ENCODE data around the gene PPP1R3D. TPM values are rescaled to one million over a fixed set of nuclear protein-coding genes. Genes with fewer than 3 reads are reported as not detected.

PPP1R3D gene
- polyA plus RNA-seq, 4 donors = 3.2 to 8.3 (median 4.5) TPM

GRCh38 chr20:59938221-59938620, 1.9 kb downstream of the PPP1R3D start:
- Histone ChIP-seq H3K27me3 (ENCODE audit: control insufficient read depth in 3 of 3, insufficient read depth in 3 of 3, low read length in 3 of 3) (no peaks in the 10 kb centered on the region), H3K36me3 (ENCODE audit: control insufficient read depth in 3 of 3, insufficient read depth in 2 of 3, low read depth in 1 of 3, low read length in 3 of 3) (peaks cover 0 to 6% (median 0%) of the 10 kb centered on the region in 3 donors), H3K27ac (ENCODE audit: low read depth in 1 of 3, low read length in 2 of 3) (peak overlapping the region in 1 of 3 donors; percentile 12), H3K4me1 (ENCODE audit: control insufficient read depth in 3 of 3, insufficient read depth in 2 of 3, low read depth in 1 of 3, low read length in 2 of 3) (peaks cover 9 to 16% (median 10%) of the 10 kb centered on the region in 3 donors), H3K9me3 (ENCODE audit: control insufficient read depth in 2 of 2, insufficient read depth in 1 of 2, low read depth in 1 of 2, low read length in 1 of 2) (peaks cover 0 to 5% of the 10 kb centered on the region in 2 donors), H3K4me3 (ENCODE audit: low read depth in 1 of 3, low read length in 3 of 3) (peak overlapping the region in 1 of 3 donors; percentile 83)
- 47 to 68% (median 57%) methylated on average over 4 of the region's 4 CpGs for WGBS, 3 donors
- no peak for DNase-seq
- no peak for FAIRE-seq

GRCh38 chr20:59937150-59937549, 3.0 kb downstream of the PPP1R3D start:
- H3K9me3 ChIP-seq (ENCODE audit: control insufficient read depth in 2 of 2, insufficient read depth in 1 of 2, low read depth in 1 of 2, low read length in 1 of 2) = peaks cover 0 to 5% of the 10 kb centered on the region in 2 donors
- FAIRE-seq (no peak), DNase-seq (no peak)
- H3K4me3 ChIP-seq (ENCODE audit: low read depth in 1 of 3, low read length in 3 of 3) = no peak overlapping the region
- H3K4me1 ChIP-seq (ENCODE audit: control insufficient read depth in 3 of 3, insufficient read depth in 2 of 3, low read depth in 1 of 3, low read length in 2 of 3) = peaks cover 9 to 16% (median 10%) of the 10 kb centered on the region in 3 donors
- H3K36me3 ChIP-seq (ENCODE audit: control insufficient read depth in 3 of 3, insufficient read depth in 2 of 3, low read depth in 1 of 3, low read length in 3 of 3) = peaks cover 0 to 6% (median 0%) of the 10 kb centered on the region in 3 donors
- H3K27ac ChIP-seq (ENCODE audit: low read depth in 1 of 3, low read length in 2 of 3) = no peak overlapping the region
- WGBS, 3 donors = 64 to 69% (median 67%) methylated on average over 3 of the region's 3 CpGs
- H3K27me3 ChIP-seq (ENCODE audit: control insufficient read depth in 3 of 3, insufficient read depth in 3 of 3, low read length in 3 of 3) = no peaks in the 10 kb centered on the region

GRCh38 chr20:59936409-59936808, 3.7 kb downstream of the PPP1R3D start:
- H3K4me1 ChIP-seq (ENCODE audit: control insufficient read depth in 3 of 3, insufficient read depth in 2 of 3, low read depth in 1 of 3, low read length in 2 of 3) = peaks cover 9 to 16% (median 10%) of the 10 kb centered on the region in 3 donors
- no peak for DNase-seq
- FAIRE-seq = no peak
- H3K27me3 ChIP-seq (ENCODE audit: control insufficient read depth in 3 of 3, insufficient read depth in 3 of 3, low read length in 3 of 3) = no peaks in the 10 kb centered on the region
- H3K9me3 ChIP-seq (ENCODE audit: control insufficient read depth in 2 of 2, insufficient read depth in 1 of 2, low read depth in 1 of 2, low read length in 1 of 2) = peaks cover 0 to 5% of the 10 kb centered on the region in 2 donors
- H3K4me3 ChIP-seq (ENCODE audit: low read depth in 1 of 3, low read length in 3 of 3) = no peak overlapping the region
- 39 to 66% (median 54%) methylated on average over 4 of the region's 4 CpGs for WGBS, 3 donors
- no peak overlapping the region for H3K27ac ChIP-seq (ENCODE audit: low read depth in 1 of 3, low read length in 2 of 3)
- peaks cover 0 to 6% (median 0%) of the 10 kb centered on the region in 3 donors for H3K36me3 ChIP-seq (ENCODE audit: control insufficient read depth in 3 of 3, insufficient read depth in 2 of 3, low read depth in 1 of 3, low read length in 3 of 3)

GRCh38 chr20:59935457-59936185, 4.5 kb downstream of the PPP1R3D start:
- no peak for FAIRE-seq
- no peak overlapping the region for H3K4me3 ChIP-seq (ENCODE audit: low read depth in 1 of 3, low read length in 3 of 3)
- no peak for DNase-seq
- peaks cover 9 to 16% (median 10%) of the 10 kb centered on the region in 3 donors for H3K4me1 ChIP-seq (ENCODE audit: control insufficient read depth in 3 of 3, insufficient read depth in 2 of 3, low read depth in 1 of 3, low read length in 2 of 3)
- H3K9me3 ChIP-seq (ENCODE audit: control insufficient read depth in 2 of 2, insufficient read depth in 1 of 2, low read depth in 1 of 2, low read length in 1 of 2) = peaks cover 0 to 5% of the 10 kb centered on the region in 2 donors
- no peak overlapping the region for H3K27ac ChIP-seq (ENCODE audit: low read depth in 1 of 3, low read length in 2 of 3)
- peaks cover 0 to 6% (median 0%) of the 10 kb centered on the region in 3 donors for H3K36me3 ChIP-seq (ENCODE audit: control insufficient read depth in 3 of 3, insufficient read depth in 2 of 3, low read depth in 1 of 3, low read length in 3 of 3)
- 91 to 92% (median 91%) methylated on average over 8 of the region's 8 CpGs for WGBS, 3 donors
- H3K27me3 ChIP-seq (ENCODE audit: control insufficient read depth in 3 of 3, insufficient read depth in 3 of 3, low read length in 3 of 3) = no peaks in the 10 kb centered on the region

GRCh38 chr20:59933849-59934585, 6.1 kb downstream of the PPP1R3D start:
- peak overlapping the region; percentile 28 to 61 (median 59) for H3K4me3 ChIP-seq (ENCODE audit: low read depth in 1 of 3, low read length in 3 of 3)
- peaks cover 0 to 4% (median 0%) of the 10 kb centered on the region in 3 donors for H3K36me3 ChIP-seq (ENCODE audit: control insufficient read depth in 3 of 3, insufficient read depth in 2 of 3, low read depth in 1 of 3, low read length in 3 of 3)
- DNase-seq (peak; percentile 76 to 90), FAIRE-seq (no peak)
- peaks cover 0 to 3% of the 10 kb centered on the region in 2 donors for H3K9me3 ChIP-seq (ENCODE audit: control insufficient read depth in 2 of 2, insufficient read depth in 1 of 2, low read depth in 1 of 2, low read length in 1 of 2)
- no peaks in the 10 kb centered on the region for H3K27me3 ChIP-seq (ENCODE audit: control insufficient read depth in 3 of 3, insufficient read depth in 3 of 3, low read length in 3 of 3)
- 5 to 7% (median 5%) methylated on average over 54 to 59 of the region's 59 CpGs for WGBS, 3 donors
- H3K4me1 ChIP-seq (ENCODE audit: control insufficient read depth in 3 of 3, insufficient read depth in 2 of 3, low read depth in 1 of 3, low read length in 2 of 3) = peaks cover 6 to 12% (median 7%) of the 10 kb centered on the region in 3 donors
- peak overlapping the region in 2 of 3 donors; percentile 34 to 72 for H3K27ac ChIP-seq (ENCODE audit: low read depth in 1 of 3, low read length in 2 of 3)

- Histone ChIP-seq H3K9me3 (ENCODE audit: control insufficient read depth in 2 of 2, insufficient read depth in 1 of 2, low read depth in 1 of 2, low read length in 1 of 2) (no peaks in the 10 kb centered on the region), H3K27me3 (ENCODE audit: control insufficient read depth in 3 of 3, insufficient read depth in 3 of 3, low read length in 3 of 3) (no peaks in the 10 kb centered on the region), H3K4me1 (ENCODE audit: control insufficient read depth in 3 of 3, insufficient read depth in 2 of 3, low read depth in 1 of 3, low read length in 2 of 3) (peaks cover 2 to 6% (median 4%) of the 10 kb centered on the region in 3 donors), H3K36me3 (ENCODE audit: control insufficient read depth in 3 of 3, insufficient read depth in 2 of 3, low read depth in 1 of 3, low read length in 3 of 3) (no peaks in the 10 kb centered on the region), H3K27ac (ENCODE audit: low read depth in 1 of 3, low read length in 2 of 3) (peak within 1 kb of the TSS in 2 of 3 donors; percentile 34 to 72), H3K4me3 (ENCODE audit: low read depth in 1 of 3, low read length in 3 of 3) (peak within 1 kb of the TSS; percentile 28 to 61 (median 59))
- WGBS, 3 donors = 37 to 54% (median 41%) methylated on average over 58 to 65 of the region's 65 CpGs
- peak in 1 of 2 donors; percentile 32 for DNase-seq
- FAIRE-seq = no peak
Measured at GRCh38 chr20:59933296-59933848, 6.7 kb downstream of the PPP1R3D start, which contains the start of gene SYCP2. Gene SYCP2 (minus strand): TSS chr20:59933637. CDS start chr20:59922413, 11,224 bp downstream.

- FAIRE-seq = no peak
Measured at GRCh38 chr20:59932616-59933295, 7.3 kb downstream of the PPP1R3D start.

More at GRCh38 chr20:59932616-59933295, 7.3 kb downstream of the PPP1R3D start:
- H3K27ac ChIP-seq (ENCODE audit: low read depth in 1 of 3, low read length in 2 of 3) = no peak overlapping the region
- 88 to 94% (median 90%) methylated on average over 55 to 72 of the region's 72 CpGs for WGBS, 3 donors
- H3K36me3 ChIP-seq (ENCODE audit: control insufficient read depth in 3 of 3, insufficient read depth in 2 of 3, low read depth in 1 of 3, low read length in 3 of 3) = no peaks in the 10 kb centered on the region
- no peaks in the 10 kb centered on the region for H3K27me3 ChIP-seq (ENCODE audit: control insufficient read depth in 3 of 3, insufficient read depth in 3 of 3, low read length in 3 of 3)
- H3K4me1 ChIP-seq (ENCODE audit: control insufficient read depth in 3 of 3, insufficient read depth in 2 of 3, low read depth in 1 of 3, low read length in 2 of 3) = peaks cover 0 to 3% (median 0%) of the 10 kb centered on the region in 3 donors
- no peak for DNase-seq
- H3K4me3 ChIP-seq (ENCODE audit: low read depth in 1 of 3, low read length in 3 of 3) = no peak overlapping the region
- H3K9me3 ChIP-seq (ENCODE audit: control insufficient read depth in 2 of 2, insufficient read depth in 1 of 2, low read depth in 1 of 2, low read length in 1 of 2) = no peaks in the 10 kb centered on the region
